ENCODE results near the gene SYMPK. TPM values are rescaled to one million over a fixed set of nuclear protein-coding genes. Genes with fewer than 3 reads are reported as not detected.

SYMPK gene
- total RNA-seq, 1 experiment from 2014 or later: 85.5 TPM

DNA sequence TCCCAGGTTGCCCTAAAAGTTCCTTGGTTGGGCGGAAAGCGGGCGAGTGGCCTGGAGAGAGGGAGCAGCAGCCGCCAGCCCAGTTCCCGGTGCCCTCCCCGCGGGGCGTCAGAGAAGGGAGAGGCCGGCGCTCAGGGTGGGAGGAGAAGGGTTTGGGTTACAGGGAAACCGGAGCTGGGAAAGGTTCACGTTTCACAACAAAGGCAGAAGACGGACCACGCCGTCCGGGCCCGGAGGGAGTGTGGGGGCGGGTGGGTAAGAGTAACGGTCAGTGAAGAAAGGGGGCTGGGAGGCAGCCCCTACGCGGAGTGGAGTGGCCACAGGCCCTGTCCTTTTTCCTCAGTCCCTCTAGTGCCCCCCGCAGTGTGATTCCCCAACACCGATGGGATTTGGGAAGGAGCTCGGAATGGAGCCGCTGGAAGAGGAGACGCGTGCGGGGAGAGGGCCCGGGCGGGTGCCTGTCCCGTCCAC is 95.5 kb downstream of the SYMPK start:
- peak; percentile 69 for DNase-seq (ENCODE audit: low spot score)
- ChIA-PET CTCF (interaction anchor here (0.7 kb wide), 1 partner anchor 260 kb away, joined by 3 read pairs; no protein-coding TSS in a partner anchor), POLR2A (ENCODE audit: low non-redundant PET) (interaction anchor here (0.6 kb wide), 2 partner anchors 16 to 50 kb away, joined by 4 to 5 read pairs; no protein-coding TSS in a partner anchor)
- H3K4me1 ChIP-seq (ENCODE audit: insufficient read depth, low read length, poor library complexity, severe bottlenecking): peaks cover 22% of the 10 kb centered on the region
- TF ChIP-seq, protein P1, sequence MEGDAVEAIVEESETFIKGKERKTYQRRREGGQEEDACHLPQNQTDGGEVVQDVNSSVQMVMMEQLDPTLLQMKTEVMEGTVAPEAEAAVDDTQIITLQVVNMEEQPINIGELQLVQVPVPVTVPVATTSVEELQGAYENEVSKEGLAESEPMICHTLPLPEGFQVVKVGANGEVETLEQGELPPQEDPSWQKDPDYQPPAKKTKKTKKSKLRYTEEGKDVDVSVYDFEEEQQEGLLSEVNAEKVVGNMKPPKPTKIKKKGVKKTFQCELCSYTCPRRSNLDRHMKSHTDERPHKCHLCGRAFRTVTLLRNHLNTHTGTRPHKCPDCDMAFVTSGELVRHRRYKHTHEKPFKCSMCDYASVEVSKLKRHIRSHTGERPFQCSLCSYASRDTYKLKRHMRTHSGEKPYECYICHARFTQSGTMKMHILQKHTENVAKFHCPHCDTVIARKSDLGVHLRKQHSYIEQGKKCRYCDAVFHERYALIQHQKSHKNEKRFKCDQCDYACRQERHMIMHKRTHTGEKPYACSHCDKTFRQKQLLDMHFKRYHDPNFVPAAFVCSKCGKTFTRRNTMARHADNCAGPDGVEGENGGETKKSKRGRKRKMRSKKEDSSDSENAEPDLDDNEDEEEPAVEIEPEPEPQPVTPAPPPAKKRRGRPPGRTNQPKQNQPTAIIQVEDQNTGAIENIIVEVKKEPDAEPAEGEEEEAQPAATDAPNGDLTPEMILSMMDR (conservative IDR thresholded peaks at IDR 0.05; ENCODE audit: low read depth, low read length): no peak
- no peak for TF ChIP-seq EZH2 (IDR thresholded peaks at IDR 0.05; ENCODE audit: borderline replicate concordance, low read depth, low read length, poor library complexity, severe bottlenecking)
- H3K36me3 ChIP-seq (ENCODE audit: insufficient read depth, low read length, poor library complexity, severe bottlenecking): no peaks in the 10 kb centered on the region
- H3K9me3 ChIP-seq (ENCODE audit: low read depth, low read length, poor library complexity, severe bottlenecking): no peaks in the 10 kb centered on the region
- no TSS peak for BruUV-seq (replicated peaks)
- H3K27ac ChIP-seq (ENCODE audit: low read depth, low read length, poor library complexity, severe bottlenecking): peak overlapping the region; percentile 98
- no peaks in the 10 kb centered on the region for H3K27me3 ChIP-seq (replicated peaks; ENCODE audit: insufficient read depth, low read depth, low read length, poor library complexity)
- H3K4me3 ChIP-seq (ENCODE audit: low read depth, low read length, poor library complexity, severe bottlenecking): peak overlapping the region; percentile 89
- intact Hi-C loops (cut with micrococcal nuclease; ENCODE audit: unreplicated experiment): no loop called here

DNA sequence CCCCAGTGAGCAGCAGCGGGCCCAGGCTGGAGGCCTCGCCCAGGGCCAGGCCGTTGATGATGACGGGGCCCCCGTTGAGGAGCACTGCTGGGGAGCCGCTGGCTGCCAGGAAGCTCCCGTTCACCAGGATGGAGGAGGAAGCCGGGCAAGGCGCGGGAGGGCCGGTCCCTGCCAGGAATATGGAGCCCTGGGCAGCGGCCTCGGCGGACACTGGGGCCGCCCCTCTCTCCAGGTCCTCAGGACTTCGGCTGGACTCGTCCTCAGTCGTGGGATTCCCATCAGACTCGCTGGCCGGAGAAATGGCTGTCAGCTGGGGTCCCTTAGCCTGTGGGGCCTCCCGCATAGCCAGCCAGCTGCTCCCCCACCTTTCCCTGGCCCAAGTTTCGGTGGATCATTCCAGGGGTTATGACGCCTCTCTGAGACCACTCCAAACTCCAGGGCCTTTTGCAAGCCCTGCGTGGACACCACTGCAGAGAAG is 96.0 kb downstream of the SYMPK start:
- BruUV-seq (replicated peaks): no TSS peak
- no peak for DNase-seq (ENCODE audit: low spot score)
- intact Hi-C loops (cut with micrococcal nuclease; ENCODE audit: unreplicated experiment): no loop called here
- CTCF ChIA-PET: interaction anchor here (0.7 kb wide), 1 partner anchor 259 kb away, joined by 3 read pairs; no protein-coding TSS in a partner anchor
- Histone ChIP-seq H3K27ac (ENCODE audit: low read depth, low read length, poor library complexity, severe bottlenecking) (peak overlapping the region; percentile 98), H3K36me3 (ENCODE audit: insufficient read depth, low read length, poor library complexity, severe bottlenecking) (no peaks in the 10 kb centered on the region), H3K4me1 (ENCODE audit: insufficient read depth, low read length, poor library complexity, severe bottlenecking) (peaks cover 22% of the 10 kb centered on the region), H3K9me3 (ENCODE audit: low read depth, low read length, poor library complexity, severe bottlenecking) (no peaks in the 10 kb centered on the region), H3K4me3 (ENCODE audit: low read depth, low read length, poor library complexity, severe bottlenecking) (peak overlapping the region; percentile 89), H3K27me3 (replicated peaks; ENCODE audit: insufficient read depth, low read depth, low read length, poor library complexity) (no peaks in the 10 kb centered on the region)
- POLR2A ChIA-PET (ENCODE audit: low non-redundant PET): interaction anchor here (0.6 kb wide), 1 partner anchor 15 kb away, joined by 4 read pairs; no protein-coding TSS in a partner anchor
- TF ChIP-seq, protein P1 (conservative IDR thresholded peaks at IDR 0.05; ENCODE audit: low read depth, low read length): no peak
- no peak for TF ChIP-seq EZH2 (IDR thresholded peaks at IDR 0.05; ENCODE audit: borderline replicate concordance, low read depth, low read length, poor library complexity, severe bottlenecking)

DNA sequence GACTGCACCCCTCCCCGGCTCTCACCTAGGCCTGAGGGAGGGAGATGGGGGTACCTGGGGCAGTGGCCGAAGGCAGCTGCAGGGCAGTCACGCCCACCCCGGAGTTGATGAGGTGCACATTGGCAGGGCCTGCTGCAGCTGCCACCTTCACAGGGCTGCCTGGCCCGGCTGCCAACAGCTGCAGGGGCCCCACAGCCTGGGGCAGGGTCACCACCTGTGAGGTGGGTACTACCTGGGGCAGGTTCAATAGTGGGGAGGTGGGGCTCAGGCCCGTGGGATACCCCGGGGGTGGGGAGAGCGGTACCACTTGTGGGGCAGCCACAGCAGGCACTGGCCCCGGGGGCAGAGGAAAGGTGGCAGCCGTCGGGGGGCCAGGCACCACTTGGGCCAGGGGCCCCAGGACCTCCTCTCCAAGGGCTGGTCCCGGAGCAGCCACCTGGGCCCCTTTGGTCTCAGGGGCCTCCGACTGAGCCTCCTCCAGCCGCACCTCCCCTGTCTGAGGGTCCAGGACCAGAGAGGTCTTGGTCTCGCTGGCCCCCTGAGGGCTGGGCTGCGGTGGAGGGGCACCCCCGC is 96.6 kb downstream of the SYMPK start:
- Histone ChIP-seq H3K9me3 (ENCODE audit: low read depth, low read length, poor library complexity, severe bottlenecking) (no peaks in the 10 kb centered on the region), H3K36me3 (ENCODE audit: insufficient read depth, low read length, poor library complexity, severe bottlenecking) (no peaks in the 10 kb centered on the region), H3K4me3 (ENCODE audit: low read depth, low read length, poor library complexity, severe bottlenecking) (peak overlapping the region; percentile 89), H3K27ac (ENCODE audit: low read depth, low read length, poor library complexity, severe bottlenecking) (peak overlapping the region; percentile 98), H3K27me3 (replicated peaks; ENCODE audit: insufficient read depth, low read depth, low read length, poor library complexity) (no peaks in the 10 kb centered on the region), H3K4me1 (ENCODE audit: insufficient read depth, low read length, poor library complexity, severe bottlenecking) (peaks cover 22% of the 10 kb centered on the region)
- TF ChIP-seq, protein P1 (conservative IDR thresholded peaks at IDR 0.05; ENCODE audit: low read depth, low read length): no peak
- TF ChIP-seq EZH2 (IDR thresholded peaks at IDR 0.05; ENCODE audit: borderline replicate concordance, low read depth, low read length, poor library complexity, severe bottlenecking): no peak
- intact Hi-C loops (cut with micrococcal nuclease; ENCODE audit: unreplicated experiment): no loop called here
- BruUV-seq (replicated peaks): no TSS peak
- no peak for DNase-seq (ENCODE audit: low spot score)
- ChIA-PET POLR2A (ENCODE audit: low non-redundant PET) (no interaction called here), CTCF (no interaction called here)

Measured in A673 (cell line).